Left lung (tissue), 14 donors: ENCODE measurements around the gene HOXB4. TPM values are rescaled to one million over a fixed set of nuclear protein-coding genes. Genes with fewer than 3 reads are reported as not detected.

ENCODE experiments used
- ATAC-seq: fragments of 200-7000 bp; cut with Tn5 transposase; one replicate; pipeline ENCODE4 v1.9.1; 2020; ENCODE audit warnings: moderate library complexity
- DNase-seq, 4 donors: peaks; one replicate each; pipeline ENCODE4 v3.0.0-alpha.2; 2013 to 2020
- H3K27ac ChIP-seq, 2 donors: fragments of 200-600 bp; sonication (generic) in 1 of 2; one replicate each; pipeline versions ENCODE4 v1.5.0 to v1.8.0; 2020 to 2021
- H3K27me3 ChIP-seq, 2 donors: fragments of 200-600 bp; sonication (generic) in 1 of 2; one replicate each; pipeline versions ENCODE4 v1.5.0 to v1.8.0; 2020 to 2021
- H3K36me3 ChIP-seq, 2 donors: fragments of 200-600 bp; sonication (generic) in 1 of 2; one replicate each; pipeline versions ENCODE4 v1.5.0 to v1.8.0; 2020 to 2021
- H3K4me1 ChIP-seq, 2 donors: fragments of 200-600 bp; one replicate each; pipeline ENCODE4 v1.8.0; 2021
- H3K4me3 ChIP-seq, 2 donors: fragments of 200-600 bp; sonication (generic) in 1 of 2; one replicate each; pipeline versions ENCODE4 v1.5.0 to v1.8.0; 2020 to 2021; ENCODE audit warnings: mild to moderate bottlenecking in 1 of 2
- H3K9me3 ChIP-seq, 2 donors: fragments of 200-600 bp; sonication (generic) in 1 of 2; one replicate each; pipeline versions ENCODE4 v1.5.0 to v1.8.0; 2020 to 2021
- CTCF ChIP-seq, 2 donors: fragments of 200-600 bp; sonication (generic) in 1 of 2; IDR thresholded peaks; one replicate each; pipeline versions ENCODE4 v1.5.0 to v1.8.0; 2021; ENCODE audit warnings: antibody characterized with exemption in 2 of 2
- intact Hi-C, 2 donors: fragments of 100-400 bp; cut with DNase I; formaldehyde crosslinking; loops; one replicate each; pipeline versions ENCODE4 v1.11.2 to v1.14.2; 2022
- long read RNA-seq, 12 donors: library from polyadenylated mRNA in 2 of 12; unstranded in 2 of 12; transcript quantifications; one replicate each; pipeline ENCODE4 v2.0.0 and lab custom pipeline, GENCODE V29; 2019 to 2026
- polyA plus RNA-seq, 6 donors: library from polyadenylated mRNA; unstranded; fragments of 120-200 nt; gene quantifications; one replicate each; pipeline ENCODE4 v1.2.1, GENCODE V29; 2013; ENCODE audit not compliant: insufficient read length in 6 of 6
- total RNA-seq, 2 donors: library from RNA; stranded (reverse); fragmentation: NEBNext Ultra II Directional; extraction: Animal tissue kit (Norgen Biotek cat#: 25700); gene quantifications; one replicate each; pipeline ENCODE4 v1.2.1, GENCODE V29; 2021
- donor health status: DM: no; HTN: yes; CAD: no.
- donor health status: DM: no; HTN: no; CAD: no.

Gene HOXB4
- total RNA-seq (1 to 10 TPM; 4.5 to 4.8 TPM), polyA plus RNA-seq (10 to 100 TPM; 11.7 to 19.0 (median 13.5) TPM)
- long read RNA-seq, donor 1, transcript HOXB4-201 (2 exons, 3,757 nt): major isoform, 40 of 40 reads
- long read RNA-seq, donor 1, partial matches to known transcripts: 0 of 40 reads
- long read RNA-seq, donor 1, other reads (novel, unspliced or antisense): 0 of 40 reads
- long read RNA-seq, donor 2, transcript HOXB4-201 (2 exons, 3,757 nt): major isoform, 33 of 33 reads
- long read RNA-seq, donor 2, partial matches to known transcripts: 0 of 33 reads
- long read RNA-seq, donor 2, other reads (novel, unspliced or antisense): 0 of 33 reads
- long read RNA-seq, donor 3, transcript HOXB4-201 (2 exons, 3,757 nt): major isoform, 30 of 30 reads
- long read RNA-seq, donor 3, partial matches to known transcripts: 0 of 30 reads
- long read RNA-seq, donor 3, other reads (novel, unspliced or antisense): 0 of 30 reads
- long read RNA-seq, donor 4, partial matches to known transcripts: 0 of 2 reads
- long read RNA-seq, donor 4, other reads (novel, unspliced or antisense): 2 of 2 reads
- long read RNA-seq, donor 5, transcript HOXB4-201 (2 exons, 3,757 nt): major isoform, 16 of 16 reads
- long read RNA-seq, donor 5, partial matches to known transcripts: 0 of 16 reads
- long read RNA-seq, donor 5, other reads (novel, unspliced or antisense): 0 of 16 reads
- long read RNA-seq, donor 6, transcript HOXB4-201 (2 exons, 3,757 nt): major isoform, 11 of 11 reads
- long read RNA-seq, donor 6, partial matches to known transcripts: 0 of 11 reads
- long read RNA-seq, donor 6, other reads (novel, unspliced or antisense): 0 of 11 reads
- long read RNA-seq, donor 7, transcript HOXB4-201 (2 exons, 3,757 nt): major isoform, 11 of 11 reads
- long read RNA-seq, donor 7, partial matches to known transcripts: 0 of 11 reads
- long read RNA-seq, donor 7, other reads (novel, unspliced or antisense): 0 of 11 reads
- long read RNA-seq, donor 8, transcript HOXB4-201 (2 exons, 3,757 nt): major isoform, 17 of 17 reads
- long read RNA-seq, donor 8, partial matches to known transcripts: 0 of 17 reads
- long read RNA-seq, donor 8, other reads (novel, unspliced or antisense): 0 of 17 reads
- long read RNA-seq, donor 9: 0 reads
- long read RNA-seq, donor 10: 0 reads
- long read RNA-seq, donor 11: 0 reads
- long read RNA-seq, donor 12, transcript HOXB4-201 (2 exons, 3,757 nt): major isoform, 12 of 12 reads
- long read RNA-seq, donor 12, partial matches to known transcripts: 0 of 12 reads
- long read RNA-seq, donor 12, other reads (novel, unspliced or antisense): 0 of 12 reads

- peak within 1 kb of the TSS; percentile 72 to 95 for H3K27ac ChIP-seq
- peak; percentile 56 for ATAC-seq
- H3K36me3 ChIP-seq: no peaks in the 10 kb centered on the region
- TF ChIP-seq CTCF (IDR thresholded peaks at IDR 0.05): no peak
- peaks cover 3 to 46% of the 10 kb centered on the region in 2 donors for H3K4me1 ChIP-seq
- intact Hi-C loops: no loop called here
- H3K27me3 ChIP-seq: peaks cover 64 to 100% of the 10 kb centered on the region in 2 donors
- H3K4me3 ChIP-seq: peak within 1 kb of the TSS; percentile 29 to 46
- peak in 3 of 4 donors; percentile 86 to 90 (median 87) for DNase-seq
- H3K9me3 ChIP-seq: no peaks in the 10 kb centered on the region
These were observed at the start of gene HOXB4 for GRCh38 chr17:48577946-48578615. Gene HOXB4 (minus strand): TSS chr17:48578350. CDS start chr17:48578319, 31 bp downstream.

GRCh38 chr17:48627118-48627597 lies 49.0 kb upstream of the HOXB4 start:
- Histone ChIP-seq H3K9me3 (no peaks in the 10 kb centered on the region), H3K36me3 (no peaks in the 10 kb centered on the region), H3K27me3 (peaks cover 98 to 100% of the 10 kb centered on the region in 2 donors), H3K27ac (no peak overlapping the region), H3K4me3 (no peak overlapping the region), H3K4me1 (peaks cover 14 to 27% of the 10 kb centered on the region in 2 donors)
- DNase-seq: no peak
- no peak for TF ChIP-seq CTCF (IDR thresholded peaks at IDR 0.05)
- intact Hi-C loops: no loop called here
- ATAC-seq: no peak

- no peak for TF ChIP-seq CTCF (IDR thresholded peaks at IDR 0.05)
- DNase-seq (no peak), ATAC-seq (no peak)
- Histone ChIP-seq H3K36me3 (no peaks in the 10 kb centered on the region), H3K4me1 (peaks cover 14 to 27% of the 10 kb centered on the region in 2 donors), H3K9me3 (no peaks in the 10 kb centered on the region), H3K27ac (no peak within 1 kb of the TSS), H3K27me3 (peaks cover 99 to 100% of the 10 kb centered on the region in 2 donors), H3K4me3 (peak within 1 kb of the TSS; percentile 15 to 26)
- intact Hi-C loops: no loop called here
These were observed 48.3 kb upstream of the HOXB4 start, which contains the start of gene HOXB9 for GRCh38 chr17:48626245-48627117. Gene HOXB9 (minus strand): TSS chr17:48626358. CDS start chr17:48626269, 89 bp downstream.
